ENCODE data around the gene GAD1.

Gene GAD1

DNA sequence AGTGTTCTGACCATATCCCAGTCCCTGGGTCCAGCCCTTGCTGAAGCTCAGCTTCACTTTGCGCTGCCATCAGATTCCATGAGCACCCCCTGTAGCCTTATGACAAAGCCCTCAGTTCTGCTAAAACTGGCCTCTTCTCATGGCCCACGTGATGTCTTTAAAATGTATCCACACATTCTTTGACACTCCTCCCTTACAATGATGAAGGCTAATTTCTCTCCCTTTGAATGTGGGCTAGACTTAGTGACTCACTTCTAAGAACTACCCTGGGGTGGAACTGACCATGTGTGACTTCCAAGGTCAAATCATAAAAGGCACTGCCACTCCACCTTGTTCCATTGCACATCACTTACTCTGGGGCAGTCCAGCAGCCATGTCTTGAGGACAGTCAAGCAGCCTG, 67.0 kb downstream of the GAD1 start:
- no peak overlapping the region for H3K27ac ChIP-seq (ENCODE audit: low read length)
- H3K9me3 ChIP-seq (replicated peaks; ENCODE audit: insufficient read depth, low read length): no peaks in the 10 kb centered on the region
- H3F3A ChIP-seq (ENCODE audit: insufficient read depth, low read length): no peaks in the 10 kb centered on the region
- no peak for DNase-seq
- no peak overlapping the region for H2AFZ ChIP-seq (ENCODE audit: low read length)
- no peak overlapping the region for H3K4me2 ChIP-seq (ENCODE audit: low read depth, low read length)
- H4K20me1 ChIP-seq (ENCODE audit: insufficient read depth, low read length): no peaks in the 10 kb centered on the region
- H3K4me1 ChIP-seq (ENCODE audit: low read length): 0 out of 2 replicates have a peak, but pooled peaks cover 3% of the 10 kb centered on the region
- H3K9me2 ChIP-seq (replicated peaks; ENCODE audit: insufficient read depth, low read length): no peaks in the 10 kb centered on the region
- H3K9ac ChIP-seq (ENCODE audit: low read length): no peak overlapping the region
- no peak overlapping the region for H3K4me3 ChIP-seq (ENCODE audit: low read length)
- TF ChIP-seq EZH2phosphoT487 (IDR thresholded peaks at IDR 0.05; ENCODE audit: low read length) (no peak), EZH2 (optimal IDR thresholded peaks at IDR 0.05; ENCODE audit: low read depth, low read length) (no peak), CTCF (IDR thresholded peaks at IDR 0.05; ENCODE audit: low read length) (no peak)
- H3K36me3 ChIP-seq (replicated peaks; ENCODE audit: insufficient read depth, low read length): no peaks in the 10 kb centered on the region
- no peaks in the 10 kb centered on the region for H3K79me2 ChIP-seq (ENCODE audit: low read length)
- H3K27me3 ChIP-seq (replicated peaks; ENCODE audit: insufficient read depth, low read length): no peaks in the 10 kb centered on the region

DNA sequence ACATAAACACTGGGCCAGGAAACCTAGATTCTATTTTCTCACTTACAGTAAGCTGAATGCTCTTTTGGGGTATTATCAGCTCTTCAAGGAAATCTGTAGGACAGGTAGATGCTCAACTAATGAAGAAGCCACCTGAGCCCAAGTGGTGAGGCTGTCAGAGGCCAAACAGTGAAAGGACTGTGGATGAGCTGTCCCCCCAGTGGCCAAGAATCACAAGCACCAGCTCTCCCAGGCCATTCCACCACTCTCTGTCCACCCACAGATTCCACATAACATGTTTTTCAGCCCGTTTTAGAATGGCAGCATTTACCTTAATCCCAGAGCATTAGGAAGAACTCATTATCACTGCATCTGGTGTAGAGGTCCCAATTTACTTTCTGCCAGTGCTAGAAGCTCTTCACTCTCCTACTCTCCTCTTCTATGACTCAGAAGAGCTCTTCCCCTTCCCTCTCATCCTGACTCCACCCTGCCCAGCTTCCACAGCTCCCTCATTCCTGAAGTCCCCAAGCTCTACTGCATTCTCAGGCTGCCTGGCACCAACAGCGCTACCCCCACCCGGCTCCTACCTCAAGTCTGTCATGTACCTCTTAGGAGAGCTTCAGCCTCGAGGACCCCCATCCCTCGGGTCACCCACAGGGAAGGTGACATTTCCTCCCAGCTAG, 68.6 kb downstream of the GAD1 start:
- H3K79me2 ChIP-seq (ENCODE audit: low read length): no peaks in the 10 kb centered on the region
- no peak for TF ChIP-seq EZH2 (optimal IDR thresholded peaks at IDR 0.05; ENCODE audit: low read depth, low read length)
- TF ChIP-seq CTCF (IDR thresholded peaks at IDR 0.05; ENCODE audit: low read length): no peak
- no peak for TF ChIP-seq EZH2phosphoT487 (IDR thresholded peaks at IDR 0.05; ENCODE audit: low read length)
- no peaks in the 10 kb centered on the region for H3K9me2 ChIP-seq (replicated peaks; ENCODE audit: insufficient read depth, low read length)
- no peak for DNase-seq
- H3K9ac ChIP-seq (ENCODE audit: low read length): no peak overlapping the region
- no peaks in the 10 kb centered on the region for H3K36me3 ChIP-seq (replicated peaks; ENCODE audit: insufficient read depth, low read length)
- no peaks in the 10 kb centered on the region for H3K9me3 ChIP-seq (replicated peaks; ENCODE audit: insufficient read depth, low read length)
- H3F3A ChIP-seq (ENCODE audit: insufficient read depth, low read length): no peaks in the 10 kb centered on the region
- no peak overlapping the region for H3K4me3 ChIP-seq (ENCODE audit: low read length)
- H4K20me1 ChIP-seq (ENCODE audit: insufficient read depth, low read length): no peaks in the 10 kb centered on the region
- no peak overlapping the region for H3K4me2 ChIP-seq (ENCODE audit: low read depth, low read length)
- H3K4me1 ChIP-seq (ENCODE audit: low read length): 0 out of 2 replicates have a peak, but pooled peaks cover 3% of the 10 kb centered on the region
- no peaks in the 10 kb centered on the region for H3K27me3 ChIP-seq (replicated peaks; ENCODE audit: insufficient read depth, low read length)
- H2AFZ ChIP-seq (ENCODE audit: low read length): no peak overlapping the region
- H3K27ac ChIP-seq (ENCODE audit: low read length): no peak overlapping the region

GRCh38 chr2:170886386-170886785, 69.7 kb downstream of the GAD1 start:
- no peaks in the 10 kb centered on the region for H4K20me1 ChIP-seq (ENCODE audit: insufficient read depth, low read length)
- no peak overlapping the region for H3K9ac ChIP-seq (ENCODE audit: low read length)
- no peaks in the 10 kb centered on the region for H3K9me2 ChIP-seq (replicated peaks; ENCODE audit: insufficient read depth, low read length)
- H3K4me3 ChIP-seq (ENCODE audit: low read length): no peak overlapping the region
- H3K36me3 ChIP-seq (replicated peaks; ENCODE audit: insufficient read depth, low read length): no peaks in the 10 kb centered on the region
- no peaks in the 10 kb centered on the region for H3K79me2 ChIP-seq (ENCODE audit: low read length)
- no peak overlapping the region for H2AFZ ChIP-seq (ENCODE audit: low read length)
- H3K9me3 ChIP-seq (replicated peaks; ENCODE audit: insufficient read depth, low read length): no peaks in the 10 kb centered on the region
- H3K4me1 ChIP-seq (ENCODE audit: low read length): 0 out of 2 replicates have a peak, but pooled peaks cover 3% of the 10 kb centered on the region
- no peaks in the 10 kb centered on the region for H3F3A ChIP-seq (ENCODE audit: insufficient read depth, low read length)
- no peaks in the 10 kb centered on the region for H3K27me3 ChIP-seq (replicated peaks; ENCODE audit: insufficient read depth, low read length)
- no peak overlapping the region for H3K4me2 ChIP-seq (ENCODE audit: low read depth, low read length)
- TF ChIP-seq EZH2phosphoT487 (IDR thresholded peaks at IDR 0.05; ENCODE audit: low read length) (no peak), EZH2 (optimal IDR thresholded peaks at IDR 0.05; ENCODE audit: low read depth, low read length) (no peak), CTCF (IDR thresholded peaks at IDR 0.05; ENCODE audit: low read length) (no peak)
- no peak overlapping the region for H3K27ac ChIP-seq (ENCODE audit: low read length)
- DNase-seq: no peak

Data from MM.1S (cell line).